H9 (cell line): ENCODE measurements around the gene SLC35D3. TPM values are rescaled to one million over a fixed set of nuclear protein-coding genes. Genes with fewer than 3 reads are reported as not detected.

Experiments
- total RNA-seq: library from RNA; stranded (reverse); gene quantifications from 2 replicates; pipeline ENCODE4 v1.2.1, GENCODE V29; 2021

The SLC35D3 gene
- total RNA-seq, 1 experiment from 2014 or later = 0.17 TPM

Other genes with a start within 250 kb of the SLC35D3 start
- gene MAP3K5, start 129.8 kb upstream of the SLC35D3 start, total RNA-seq = 1.6 and 1.7 TPM in 2 replicates
- gene PEX7, start 99.7 kb upstream of the SLC35D3 start, total RNA-seq = 8.4 and 8.7 TPM in 2 replicates
- 0.55 and 0.74 TPM in 2 replicates for gene IL20RA, start 122.7 kb downstream of the SLC35D3 start, total RNA-seq